MCF 10A (cell line): ENCODE data around the gene PICALM. TPM values are rescaled to one million over a fixed set of nuclear protein-coding genes. Genes with fewer than 3 reads are reported as not detected.

Experiments
- BruUV-seq: library from RNA; stranded (reverse); fragments of 400-500 nt; replicated peaks from 2 replicates; lab custom pipeline; 2021; lab: Mats Ljungman, UMichigan
- CTCF ChIA-PET: fragments of 300-600 bp; sonication (Branson Sonifier 250); formaldehyde crosslinking; extraction: SDS; loops from one replicate; lab custom pipeline; 2021; ENCODE audit warnings: antibody characterized with exemption, inconsistent platforms; lab: Yijun Ruan, JAX
- POLR2A ChIA-PET: fragments of 300-600, 350-650 bp; sonication (Branson Sonifier 250); formaldehyde crosslinking; extraction: SDS; loops from one replicate; lab custom pipeline; 2020; ENCODE audit warnings: antibody characterized with exemption, inconsistent platforms; lab: Yijun Ruan, JAX
- DNase-seq: peaks from one replicate; pipeline ENCODE4 v3.0.0-alpha.2; 2018; ENCODE audit not compliant: unreplicated experiment
- H3K27ac Mint-ChIP-seq: one replicate; pipeline ENCODE4 v1.8.0; 2022; ENCODE audit warnings: mild to moderate bottlenecking, low read depth, mixed read lengths; ENCODE audit not compliant: unreplicated experiment
- H3K27me3 Mint-ChIP-seq: one replicate; pipeline ENCODE4 v1.8.0; 2022; ENCODE audit warnings: mixed read lengths; ENCODE audit not compliant: insufficient read depth, unreplicated experiment
- H3K36me3 Mint-ChIP-seq: one replicate; pipeline ENCODE4 v1.8.0; 2022; ENCODE audit warnings: mild to moderate bottlenecking, moderate library complexity, mixed read lengths; ENCODE audit not compliant: insufficient read depth, unreplicated experiment
- H3K4me1 Mint-ChIP-seq: one replicate; pipeline ENCODE4 v1.8.0; 2022; ENCODE audit warnings: mixed read lengths; ENCODE audit not compliant: insufficient read depth, unreplicated experiment
- H3K4me3 Mint-ChIP-seq: one replicate; pipeline ENCODE4 v1.8.0; 2022; ENCODE audit warnings: mild to moderate bottlenecking, moderate library complexity, mixed read lengths; ENCODE audit not compliant: unreplicated experiment
- H3K9me3 Mint-ChIP-seq: one replicate; pipeline ENCODE4 v1.8.0; 2022; ENCODE audit warnings: mixed read lengths; ENCODE audit not compliant: unreplicated experiment
- intact Hi-C: fragments of 100-400 bp; cut with micrococcal nuclease; formaldehyde crosslinking; loops from 2 replicates; pipeline ENCODE4 v1.14.1; 2022
- total RNA-seq: library from RNA; stranded (reverse); gene quantifications from 2 replicates; pipeline ENCODE4 v1.2.3, GENCODE V29; 2022
- TF ChIP-seq, protein P1 (sequence below): fragments of 200-600 bp; IDR thresholded peaks from one replicate; pipeline ENCODE4 v1.8.0; 2022; ENCODE audit warnings: antibody characterized with exemption, mild to moderate bottlenecking; ENCODE audit not compliant: unreplicated experiment

Gene PICALM
- total RNA-seq, 1 experiment from 2014 or later, result 137 TPM

- H3K4me1 Mint-ChIP-seq, result peaks cover 13% of the 10 kb centered on the region
- intact Hi-C loops, result no loop called here
- no peak for DNase-seq
- no peaks in the 10 kb centered on the region for H3K9me3 Mint-ChIP-seq
- no peaks in the 10 kb centered on the region for H3K27me3 Mint-ChIP-seq
- no peak overlapping the region for H3K27ac Mint-ChIP-seq
- TF ChIP-seq, protein P1, sequence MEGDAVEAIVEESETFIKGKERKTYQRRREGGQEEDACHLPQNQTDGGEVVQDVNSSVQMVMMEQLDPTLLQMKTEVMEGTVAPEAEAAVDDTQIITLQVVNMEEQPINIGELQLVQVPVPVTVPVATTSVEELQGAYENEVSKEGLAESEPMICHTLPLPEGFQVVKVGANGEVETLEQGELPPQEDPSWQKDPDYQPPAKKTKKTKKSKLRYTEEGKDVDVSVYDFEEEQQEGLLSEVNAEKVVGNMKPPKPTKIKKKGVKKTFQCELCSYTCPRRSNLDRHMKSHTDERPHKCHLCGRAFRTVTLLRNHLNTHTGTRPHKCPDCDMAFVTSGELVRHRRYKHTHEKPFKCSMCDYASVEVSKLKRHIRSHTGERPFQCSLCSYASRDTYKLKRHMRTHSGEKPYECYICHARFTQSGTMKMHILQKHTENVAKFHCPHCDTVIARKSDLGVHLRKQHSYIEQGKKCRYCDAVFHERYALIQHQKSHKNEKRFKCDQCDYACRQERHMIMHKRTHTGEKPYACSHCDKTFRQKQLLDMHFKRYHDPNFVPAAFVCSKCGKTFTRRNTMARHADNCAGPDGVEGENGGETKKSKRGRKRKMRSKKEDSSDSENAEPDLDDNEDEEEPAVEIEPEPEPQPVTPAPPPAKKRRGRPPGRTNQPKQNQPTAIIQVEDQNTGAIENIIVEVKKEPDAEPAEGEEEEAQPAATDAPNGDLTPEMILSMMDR, result no peak
- no peaks in the 10 kb centered on the region for H3K36me3 Mint-ChIP-seq
- H3K4me3 Mint-ChIP-seq, result no peak overlapping the region
- no TSS peak for BruUV-seq
- ChIA-PET CTCF (interaction anchor here (0.7 kb wide), 1 partner anchor 30 kb away, joined by 3 read pairs; no protein-coding TSS in a partner anchor), POLR2A (no interaction called here)
Measured at GRCh38 chr11:86072211-86072610, 3.3 kb upstream of the PICALM start.

DNA sequence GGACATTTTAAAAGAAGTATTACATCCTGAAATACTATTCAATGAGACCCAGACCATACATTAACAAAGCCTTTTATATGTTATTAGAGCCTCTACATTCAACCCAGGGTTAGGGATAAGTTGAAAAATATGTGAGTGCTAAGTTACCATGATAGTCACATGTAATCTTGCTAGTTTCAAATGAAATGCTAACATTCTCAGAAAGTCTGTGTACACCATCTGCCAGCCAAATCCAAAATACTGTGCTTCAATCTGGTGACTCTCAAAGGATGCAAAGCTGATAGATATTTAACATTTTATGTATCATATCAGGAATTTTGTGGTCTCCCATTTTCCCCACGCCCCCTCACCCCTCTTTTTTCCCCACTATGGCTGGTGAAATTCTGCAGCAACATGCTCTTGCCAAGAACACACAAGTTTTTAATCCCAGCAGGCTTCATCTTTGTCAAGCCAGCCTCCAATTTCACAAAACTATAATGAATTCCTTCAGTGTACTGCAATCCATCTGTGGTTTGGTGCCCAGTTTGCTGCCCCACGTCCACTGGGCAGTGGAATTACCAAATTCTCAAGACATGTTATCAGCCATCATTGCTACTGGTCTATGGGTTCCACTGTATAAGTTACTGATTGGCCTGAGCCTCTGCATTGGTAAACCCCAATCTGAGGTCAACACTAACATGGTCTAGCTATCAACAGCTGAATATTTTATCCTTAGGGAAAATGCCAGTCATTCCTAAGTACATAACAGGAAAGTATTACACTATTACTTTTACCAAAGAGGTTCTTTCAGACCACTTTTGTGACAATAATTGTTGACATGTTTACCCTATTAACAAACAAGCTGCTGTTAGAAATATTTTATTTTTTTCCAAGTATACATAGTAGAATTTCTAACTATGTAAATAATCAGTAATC is 1.5 kb upstream of the PICALM start:
- CTCF ChIA-PET, result interaction anchor here (0.6 to 1.5 kb wide), 10 partner anchors 10 to 222 kb away, joined by 3 to 9 read pairs (median 3); no protein-coding TSS in a partner anchor
- no peak for DNase-seq
- Mint-ChIP-seq H3K9me3 (no peaks in the 10 kb centered on the region), H3K4me1 (peaks cover 13% of the 10 kb centered on the region), H3K4me3 (peak overlapping the region; percentile 98), H3K36me3 (no peaks in the 10 kb centered on the region), H3K27me3 (no peaks in the 10 kb centered on the region), H3K27ac (peak overlapping the region; percentile 99)
- BruUV-seq, result no TSS peak
- TF ChIP-seq, protein P1, result no peak
- intact Hi-C loops, result no loop called here
- POLR2A ChIA-PET, result interaction anchor here (0.8 to 6.5 kb wide), 15 partner anchors 9 to 407 kb away, joined by 3 to 61 read pairs (median 4); partner anchors contain the start of gene EED

DNA sequence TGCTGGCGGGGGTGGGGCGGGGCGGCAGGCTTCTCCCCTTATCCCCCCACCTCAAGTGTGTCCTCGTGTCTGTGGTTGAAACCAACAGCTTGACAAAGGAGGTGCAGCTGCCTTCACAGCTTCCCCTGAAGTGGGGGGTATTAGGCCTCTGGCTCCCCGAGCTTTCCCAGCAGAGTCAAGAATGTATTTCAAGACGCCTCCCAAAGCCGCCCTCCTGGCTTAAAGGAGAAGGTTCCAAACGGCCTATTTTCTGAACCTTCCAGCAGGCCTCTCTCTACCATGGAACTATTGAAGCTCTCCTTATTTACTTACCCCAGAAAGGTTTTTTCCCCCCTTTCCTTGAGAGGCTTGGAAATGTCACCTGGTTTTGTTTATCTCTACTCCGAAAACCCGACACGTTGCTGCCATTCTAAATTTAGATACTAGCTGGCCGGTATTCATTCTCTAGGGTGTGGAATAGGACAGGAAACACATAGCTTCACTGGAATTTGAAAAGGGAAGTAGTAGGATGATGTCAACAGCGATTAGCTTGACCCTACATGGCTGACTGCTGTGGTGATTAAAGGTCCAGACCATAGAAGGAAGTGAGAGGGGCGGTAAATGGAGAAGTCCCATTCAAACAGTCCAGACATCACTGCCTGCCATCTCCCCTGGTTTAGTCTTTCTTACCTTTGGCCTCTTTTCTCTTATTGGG is 671 bp upstream of the PICALM start:
- ChIA-PET CTCF (interaction anchor here (0.6 to 2.4 kb wide), 10 partner anchors 11 to 223 kb away, joined by 3 to 14 read pairs (median 4); no protein-coding TSS in a partner anchor), POLR2A (interaction anchor here (0.7 to 6.5 kb wide), 28 partner anchors 9 to 422 kb away, joined by 3 to 61 read pairs (median 4); partner anchors contain the start of genes EED and TMEM126A)
- peak; percentile 67 for DNase-seq
- Mint-ChIP-seq H3K27me3 (no peaks in the 10 kb centered on the region), H3K9me3 (no peaks in the 10 kb centered on the region), H3K36me3 (no peaks in the 10 kb centered on the region), H3K27ac (peak overlapping the region; percentile 99), H3K4me1 (peaks cover 13% of the 10 kb centered on the region), H3K4me3 (peak overlapping the region; percentile 98)
- intact Hi-C loops, result loop anchor here (1.0 kb wide), 1 partner anchor 107 kb away; no protein-coding TSS in a partner anchor
- TF ChIP-seq, protein P1, result no peak
- BruUV-seq, result TSS peak; percentile 95
